Nephron progenitor cell (in vitro differentiated cells): ENCODE results near the gene CCDC34.

Source experiments
- DNase-seq: peaks from one replicate; pipeline ENCODE4 v3.0.0; 2021
- H3K27ac Mint-ChIP-seq: 2 replicates; pipeline ENCODE4 v1.8.0; 2021; ENCODE audit warnings: mild to moderate bottlenecking, moderate library complexity, mixed read lengths
- H3K27me3 Mint-ChIP-seq: 2 replicates; pipeline ENCODE4 v1.8.0; 2021; ENCODE audit warnings: mild to moderate bottlenecking, low read depth, mixed read lengths; ENCODE audit not compliant: poor library complexity
- H3K36me3 Mint-ChIP-seq: 2 replicates; pipeline ENCODE4 v1.8.0; 2021; ENCODE audit warnings: low read depth, mixed read lengths
- H3K4me1 Mint-ChIP-seq: 2 replicates; pipeline ENCODE4 v1.8.0; 2021; ENCODE audit warnings: mixed read lengths
- H3K4me3 Mint-ChIP-seq: 2 replicates; pipeline ENCODE4 v1.8.0; 2021; ENCODE audit warnings: mild to moderate bottlenecking, moderate library complexity, mixed read lengths
- H3K9me3 Mint-ChIP-seq: 2 replicates; pipeline ENCODE4 v1.8.0; 2021; ENCODE audit warnings: mild to moderate bottlenecking, moderate library complexity, mixed read lengths
- CTCF ChIP-seq: fragments of 200-600 bp; sonication (generic); IDR thresholded peaks from 2 replicates; pipeline ENCODE4 v1.5.0; 2021; ENCODE audit warnings: antibody characterized with exemption

Gene CCDC34

GRCh38 chr11:27390318-27391295, 27.6 kb upstream of the CCDC34 start:
- H3K27ac Mint-ChIP-seq, result peak overlapping the region; percentile 29
- no peak for DNase-seq
- no peaks in the 10 kb centered on the region for H3K9me3 Mint-ChIP-seq
- TF ChIP-seq CTCF, result no peak
- H3K27me3 Mint-ChIP-seq, result no peaks in the 10 kb centered on the region
- H3K4me3 Mint-ChIP-seq, result no peak overlapping the region
- peaks cover 34% of the 10 kb centered on the region for H3K36me3 Mint-ChIP-seq
- H3K4me1 Mint-ChIP-seq, result peaks cover 79% of the 10 kb centered on the region

- Mint-ChIP-seq H3K36me3 (peaks cover 49% of the 10 kb centered on the region), H3K27ac (no peak overlapping the region), H3K4me3 (no peak overlapping the region), H3K9me3 (no peaks in the 10 kb centered on the region), H3K4me1 (peaks cover 68% of the 10 kb centered on the region), H3K27me3 (no peaks in the 10 kb centered on the region)
- no peak for TF ChIP-seq CTCF
- DNase-seq, result no peak
These were observed 25.9 kb upstream of the CCDC34 start for GRCh38 chr11:27388869-27389268.

- Mint-ChIP-seq H3K4me3 (no peak overlapping the region), H3K36me3 (peaks cover 58% of the 10 kb centered on the region), H3K27ac (no peak overlapping the region), H3K27me3 (no peaks in the 10 kb centered on the region), H3K9me3 (no peaks in the 10 kb centered on the region), H3K4me1 (peaks cover 59% of the 10 kb centered on the region)
- TF ChIP-seq CTCF, result no peak
- no peak for DNase-seq
These were observed 25.0 kb upstream of the CCDC34 start for GRCh38 chr11:27388001-27388400.

- no peak for TF ChIP-seq CTCF
- Mint-ChIP-seq H3K4me3 (no peak overlapping the region), H3K27ac (peak overlapping the region; percentile 69), H3K4me1 (peaks cover 53% of the 10 kb centered on the region), H3K27me3 (no peaks in the 10 kb centered on the region), H3K9me3 (no peaks in the 10 kb centered on the region), H3K36me3 (peaks cover 59% of the 10 kb centered on the region)
- no peak for DNase-seq
These were observed 24.3 kb upstream of the CCDC34 start for GRCh38 chr11:27387362-27387761.

GRCh38 chr11:27386181-27386845, 23.3 kb upstream of the CCDC34 start:
- Mint-ChIP-seq H3K9me3 (no peaks in the 10 kb centered on the region), H3K4me3 (no peak overlapping the region), H3K36me3 (peaks cover 70% of the 10 kb centered on the region), H3K27me3 (no peaks in the 10 kb centered on the region), H3K4me1 (peaks cover 49% of the 10 kb centered on the region), H3K27ac (peak overlapping the region; percentile 94)
- no peak for TF ChIP-seq CTCF
- DNase-seq, result no peak
